Measurements from ENCODE around the gene CLEC4D. TPM values are rescaled to one million over a fixed set of nuclear protein-coding genes. Genes with fewer than 3 reads are reported as not detected.
"Not testable (repeated sequence)": the region's sequence is repeated elsewhere in the genome, so short reads cannot be mapped to it uniquely, and the experiment has no call there.

The CLEC4D gene
- total RNA-seq, 1 donor, result not detected

GRCh38 chr12:8561011-8561410, 47.7 kb downstream of the CLEC4D start:
- TF ChIP-seq, protein P1, sequence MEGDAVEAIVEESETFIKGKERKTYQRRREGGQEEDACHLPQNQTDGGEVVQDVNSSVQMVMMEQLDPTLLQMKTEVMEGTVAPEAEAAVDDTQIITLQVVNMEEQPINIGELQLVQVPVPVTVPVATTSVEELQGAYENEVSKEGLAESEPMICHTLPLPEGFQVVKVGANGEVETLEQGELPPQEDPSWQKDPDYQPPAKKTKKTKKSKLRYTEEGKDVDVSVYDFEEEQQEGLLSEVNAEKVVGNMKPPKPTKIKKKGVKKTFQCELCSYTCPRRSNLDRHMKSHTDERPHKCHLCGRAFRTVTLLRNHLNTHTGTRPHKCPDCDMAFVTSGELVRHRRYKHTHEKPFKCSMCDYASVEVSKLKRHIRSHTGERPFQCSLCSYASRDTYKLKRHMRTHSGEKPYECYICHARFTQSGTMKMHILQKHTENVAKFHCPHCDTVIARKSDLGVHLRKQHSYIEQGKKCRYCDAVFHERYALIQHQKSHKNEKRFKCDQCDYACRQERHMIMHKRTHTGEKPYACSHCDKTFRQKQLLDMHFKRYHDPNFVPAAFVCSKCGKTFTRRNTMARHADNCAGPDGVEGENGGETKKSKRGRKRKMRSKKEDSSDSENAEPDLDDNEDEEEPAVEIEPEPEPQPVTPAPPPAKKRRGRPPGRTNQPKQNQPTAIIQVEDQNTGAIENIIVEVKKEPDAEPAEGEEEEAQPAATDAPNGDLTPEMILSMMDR (IDR thresholded peaks at IDR 0.05; ENCODE audit: insufficient read depth, low read depth, low read length), result no peak
- no peak overlapping the region for H3K4me3 ChIP-seq (ENCODE audit: low read depth, low read length)
- DNase-seq (ENCODE audit: low read depth), result no peak

DNA sequence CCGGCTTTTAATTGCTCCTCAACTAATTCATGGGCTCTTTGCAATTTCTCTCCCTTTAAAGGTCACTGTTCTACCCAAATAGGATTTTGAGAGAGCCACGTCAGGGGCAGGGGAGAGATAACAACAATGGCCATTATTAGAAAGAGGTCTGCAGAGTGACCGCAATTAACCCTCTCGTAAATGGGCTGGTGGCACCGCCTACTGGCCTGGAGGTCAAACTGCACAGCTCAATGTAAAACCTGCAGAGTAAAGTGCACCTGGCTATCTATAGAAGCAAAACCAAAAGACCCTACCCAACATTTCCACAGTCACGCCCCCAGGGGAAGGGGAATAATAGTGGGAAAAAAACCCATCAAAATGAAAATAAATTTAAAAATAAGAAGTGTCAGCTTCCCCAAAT, 49.0 kb downstream of the CLEC4D start:
- no peak for DNase-seq (ENCODE audit: low read depth)
- TF ChIP-seq, protein P1 (IDR thresholded peaks at IDR 0.05; ENCODE audit: insufficient read depth, low read depth, low read length), result no peak

GRCh38 chr12:8563356-8563755, 50.1 kb downstream of the CLEC4D start:
- DNase-seq (ENCODE audit: low read depth), result no peak
- H3K4me3 ChIP-seq (ENCODE audit: low read depth, low read length), result no peak overlapping the region
- TF ChIP-seq, protein P1 (IDR thresholded peaks at IDR 0.05; ENCODE audit: insufficient read depth, low read depth, low read length), result no peak

More for the DNA sequence above, 49.0 kb downstream of the CLEC4D start:
- H3K4me3 ChIP-seq (ENCODE audit: low read depth, low read length), result no peak overlapping the region

- TF ChIP-seq, protein P1 (IDR thresholded peaks at IDR 0.05; ENCODE audit: insufficient read depth, low read depth, low read length), result no peak
- H3K4me3 ChIP-seq (ENCODE audit: low read depth, low read length), result no peak overlapping the region
- DNase-seq (ENCODE audit: low read depth), result no peak
Measured at GRCh38 chr12:8564656-8565055, 51.4 kb downstream of the CLEC4D start.

- not testable (repeated sequence) for H3K4me3 ChIP-seq (ENCODE audit: low read depth, low read length); DNase-seq (ENCODE audit: low read depth)
Measured at GRCh38 chr12:8566052-8566451, 52.7 kb downstream of the CLEC4D start.

GRCh38 chr12:8566525-8566924, 53.2 kb downstream of the CLEC4D start:
- DNase-seq (ENCODE audit: low read depth), result no peak
- TF ChIP-seq, protein P1 (IDR thresholded peaks at IDR 0.05; ENCODE audit: insufficient read depth, low read depth, low read length), result no peak
- H3K4me3 ChIP-seq (ENCODE audit: low read depth, low read length), result no peak overlapping the region

Small RNA genes lying within 50 kb of the gene (small RNA-seq; reads per million reads assigned to genes)
- gene RNU6-275P, result not detected

Other genes starting within 250 kb of the CLEC4D start
- gene CLEC6A, start 57.5 kb upstream of the CLEC4D start, total RNA-seq, result not detected in 2 replicates
- not detected in 2 replicates for gene CLEC4E, start 27.4 kb downstream of the CLEC4D start, total RNA-seq
- gene AICDA, start 99.4 kb downstream of the CLEC4D start, total RNA-seq, result not detected in 2 replicates
- 0.86 and 4.8 TPM in 2 replicates for gene MFAP5, start 149.3 kb downstream of the CLEC4D start, total RNA-seq
- 15.1 TPM in 2 replicates for gene RIMKLB, start 184.5 kb downstream of the CLEC4D start, total RNA-seq

Measured in fibroblast of villous mesenchyme (primary cell).